Small intestine (tissue), 16 donors: ENCODE results near the gene EPB41. TPM values are rescaled to one million over a fixed set of nuclear protein-coding genes. Genes with fewer than 3 reads are reported as not detected.
"Not testable (repeated sequence)": the region's sequence is repeated elsewhere in the genome, so short reads cannot be mapped to it uniquely, and the experiment has no call there.

Experiments used
- DNase-seq, 2 donors: peaks; one replicate each; pipeline versions ENCODE4 v3.0.0 to v3.0.0-alpha.2; 2013
- FAIRE-seq: peaks from 2 replicates; lab custom pipeline; 2012; peaks lifted over from hg19 to GRCh38; lab: Jason Lieb, UNC
- H3K27ac ChIP-seq, 3 donors: one replicate each; pipeline ENCODE4 v1.5.1; 2013; ENCODE audit warnings: low read length in 2 of 3, mild to moderate bottlenecking in 2 of 3, control low read depth in 1 of 3, inconsistent platforms in 1 of 3, low read depth in 1 of 3, moderate library complexity in 1 of 3
- H3K27me3 ChIP-seq, 3 donors: one replicate each; pipeline ENCODE4 v1.6.1; 2013; ENCODE audit warnings: low read length in 3 of 3, inconsistent platforms in 1 of 3; ENCODE audit not compliant: control insufficient read depth in 3 of 3, insufficient read depth in 3 of 3
- H3K36me3 ChIP-seq, 3 donors: one replicate each; pipeline ENCODE4 v1.6.1; 2013; ENCODE audit warnings: low read length in 3 of 3, inconsistent platforms in 1 of 3, low read depth in 1 of 3, mild to moderate bottlenecking in 1 of 3, moderate library complexity in 1 of 3; ENCODE audit not compliant: control insufficient read depth in 3 of 3, insufficient read depth in 2 of 3
- H3K4me1 ChIP-seq, 3 donors: one replicate each; pipeline ENCODE4 v1.6.1; 2013; ENCODE audit warnings: low read length in 2 of 3, inconsistent platforms in 1 of 3, low read depth in 1 of 3, mild to moderate bottlenecking in 1 of 3, moderate library complexity in 1 of 3; ENCODE audit not compliant: control insufficient read depth in 3 of 3, insufficient read depth in 2 of 3
- H3K4me3 ChIP-seq, 3 donors: one replicate each; pipeline ENCODE4 v1.5.1; 2013; ENCODE audit warnings: low read length in 3 of 3, control low read depth in 1 of 3, inconsistent platforms in 1 of 3, low read depth in 1 of 3, mild to moderate bottlenecking in 1 of 3, moderate library complexity in 1 of 3
- H3K9me3 ChIP-seq, 2 donors: one replicate each; pipeline ENCODE4 v1.6.1; 2013; ENCODE audit warnings: low read depth in 1 of 2, low read length in 1 of 2; ENCODE audit not compliant: control insufficient read depth in 2 of 2, insufficient read depth in 1 of 2
- WGBS, 3 donors: extraction: QIAGEN DNeasy Blood & Tissue Kit; methylation state at CpG; one replicate each; pipeline ENCODE4 v1.1.7; 2013; 5-methylcytosine and 5-hydroxymethylcytosine counted together
- long read RNA-seq, 10 donors: transcript quantifications; one replicate each; lab custom pipeline, GENCODE V29; 2026
- polyA plus RNA-seq, 4 donors: library from polyadenylated mRNA; stranded (reverse) in 3 of 4; unstranded in 1 of 4; fragments of 200-250 nt in 3 of 4; fragments of 120-200 nt in 1 of 4; gene quantifications; one replicate each; pipeline versions ENCODE4 v1.2.1 to v1.2.3, GENCODE V29; 2013
- donor health status: healthy with polysubstance abuse.
- donor health status: control.
- donor health status: control.
- donor health status: Bipolar disorder and iron deficiency.
- donor health status: healthy.

EPB41 gene
- polyA plus RNA-seq, result 10 to 100 TPM; 14.9 to 77.9 (median 20.5) TPM
- long read RNA-seq, donor 1, result 0 reads
- long read RNA-seq, donor 2, result 0 reads
- long read RNA-seq, donor 3, result 0 reads
- long read RNA-seq, donor 4, result 0 reads
- long read RNA-seq, donor 5, result 0 reads
- long read RNA-seq, donor 6, result 0 reads
- long read RNA-seq, donor 7, result 0 reads
- long read RNA-seq, donor 8, result 0 reads
- long read RNA-seq, donor 9, result 0 reads
- long read RNA-seq, donor 10, result 0 reads

- H3K4me1 ChIP-seq, result peaks cover 0 to 4% (median 0%) of the 10 kb centered on the region in 3 donors
- H3K9me3 ChIP-seq, result no peaks in the 10 kb centered on the region
- DNase-seq (peak; percentile 83 to 96), FAIRE-seq (no peak)
- no peaks in the 10 kb centered on the region for H3K36me3 ChIP-seq
- peak within 1 kb of the TSS; percentile 70 to 91 (median 78) for H3K4me3 ChIP-seq
- H3K27ac ChIP-seq, result peak within 1 kb of the TSS; percentile 5 to 64 (median 57)
- no peaks in the 10 kb centered on the region for H3K27me3 ChIP-seq
- 0% methylated on average over 49 to 95 of the region's 95 CpGs for WGBS, 3 donors
These were observed at the start of gene EPB41 for GRCh38 chr1:28914228-28915030. EPB41 (plus strand) TSS chr1:28914569; CDS start chr1:28987438, 72,869 bp downstream.

GRCh38 chr1:28864695-28865094, 49.7 kb upstream of the EPB41 start:
- peaks cover under 1 to 19% (median 6%) of the 10 kb centered on the region in 3 donors for H3K4me1 ChIP-seq
- no peak overlapping the region for H3K4me3 ChIP-seq
- H3K27ac ChIP-seq, result no peak overlapping the region
- WGBS, 3 donors, result 80 to 85% (median 81%) methylated on average over 6 of the region's 6 CpGs
- no peaks in the 10 kb centered on the region for H3K36me3 ChIP-seq
- no peak for FAIRE-seq
- H3K9me3 ChIP-seq, result no peaks in the 10 kb centered on the region
- no peaks in the 10 kb centered on the region for H3K27me3 ChIP-seq
- no peak for DNase-seq

- peak in 1 of 2 donors; percentile 76 for DNase-seq
- no peaks in the 10 kb centered on the region for H3K9me3 ChIP-seq
- FAIRE-seq, result no peak
- H3K27me3 ChIP-seq, result no peaks in the 10 kb centered on the region
- WGBS, 3 donors, result 65 to 68% (median 65%) methylated on average over 10 of the region's 10 CpGs
- peaks cover 0 to 16% (median 3%) of the 10 kb centered on the region in 3 donors for H3K4me1 ChIP-seq
- no peaks in the 10 kb centered on the region for H3K36me3 ChIP-seq
- no peak overlapping the region for H3K27ac ChIP-seq
- no peak overlapping the region for H3K4me3 ChIP-seq
These were observed 48.2 kb upstream of the EPB41 start for GRCh38 chr1:28865997-28866650.

- no peak for FAIRE-seq
- Histone ChIP-seq H3K36me3 (no peaks in the 10 kb centered on the region), H3K27ac (no peak overlapping the region), H3K4me1 (peaks cover 0 to 25% (median 5%) of the 10 kb centered on the region in 3 donors), H3K27me3 (no peaks in the 10 kb centered on the region), H3K9me3 (no peaks in the 10 kb centered on the region), H3K4me3 (no peak overlapping the region)
- WGBS, 3 donors, result 69 to 91% (median 77%) methylated on average over 3 of the region's 3 CpGs
- DNase-seq, result no peak
These were observed 46.5 kb upstream of the EPB41 start for GRCh38 chr1:28867850-28868249.

GRCh38 chr1:28869952-28870351, 44.4 kb upstream of the EPB41 start:
- FAIRE-seq, result no peak
- Histone ChIP-seq H3K9me3 (no peaks in the 10 kb centered on the region), H3K27ac (no peak overlapping the region), H3K36me3 (no peaks in the 10 kb centered on the region), H3K4me1 (peaks cover 0 to 31% (median 5%) of the 10 kb centered on the region in 3 donors), H3K4me3 (no peak overlapping the region), H3K27me3 (no peaks in the 10 kb centered on the region)
- 95 to 96% (median 95%) methylated on average over 5 of the region's 5 CpGs for WGBS, 3 donors
- DNase-seq, result no peak

- Histone ChIP-seq H3K36me3 (no peaks in the 10 kb centered on the region), H3K4me1 (peaks cover 0 to 31% (median 5%) of the 10 kb centered on the region in 3 donors), H3K9me3 (no peaks in the 10 kb centered on the region), H3K27me3 (no peaks in the 10 kb centered on the region), H3K4me3 (peak overlapping the region in 1 of 3 donors; percentile 2), H3K27ac (peak overlapping the region in 1 of 3 donors; percentile 91)
- WGBS, 3 donors, result 46 to 64% (median 48%) methylated on average over 12 of the region's 12 CpGs
- FAIRE-seq (no peak), DNase-seq (peak in 1 of 2 donors; percentile 93)
These were observed 42.6 kb upstream of the EPB41 start for GRCh38 chr1:28871631-28872401.

DNA sequence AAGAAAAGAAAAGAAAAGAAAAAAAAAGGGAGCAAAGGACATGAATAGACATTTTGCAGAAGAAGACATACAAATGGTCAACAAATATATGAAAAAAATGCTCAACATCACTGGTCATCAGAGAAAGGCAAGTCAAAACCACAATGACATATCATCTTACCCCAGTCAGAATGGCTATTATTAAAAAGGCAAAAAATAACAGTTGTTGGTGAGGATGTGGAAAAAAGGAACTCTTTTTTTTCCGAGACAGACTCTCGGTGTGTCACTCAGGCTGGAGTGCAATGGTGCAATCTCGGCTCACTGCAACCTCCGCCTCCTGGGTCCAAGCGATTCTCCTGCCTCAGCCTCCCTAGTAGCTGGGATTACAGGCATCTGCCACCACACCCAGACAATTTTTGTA, 39.2 kb upstream of the EPB41 start:
- DNase-seq, FAIRE-seq, H3K36me3 ChIP-seq, H3K4me3 ChIP-seq, H3K27ac ChIP-seq, H3K27me3 ChIP-seq, H3K9me3 ChIP-seq: not testable (repeated sequence)
- peaks cover 0 to 31% (median 5%) of the 10 kb centered on the region in 3 donors for H3K4me1 ChIP-seq
- WGBS, 3 donors, result 74 to 79% (median 75%) methylated on average over 5 of the region's 5 CpGs
